GM19023 (cell line): Measurements from ENCODE around the gene SCAMP2.
A peak's percentile ranks its signal among the peaks of the same experiment; 100 is the strongest.
"Not testable (repeated sequence)": the region's sequence is repeated elsewhere in the genome, so short reads cannot be mapped to it uniquely, and the experiment has no call there.

Source experiments
- ATAC-seq: cut with Tn5 transposase; IDR thresholded peaks from one replicate; pipeline ENCODE4 v1.9.1; 2021; ENCODE audit warnings: mild to moderate bottlenecking, moderate library complexity; ENCODE audit not compliant: unreplicated experiment

SCAMP2 gene

GRCh38 chr15:74873036-74873755 is at the start of gene SCAMP2:
Gene SCAMP2 (minus strand): TSS chr15:74873365. CDS start chr15:74873255, 110 bp downstream.
- peak; percentile 76 for ATAC-seq

GRCh38 chr15:74920456-74920855 is 47.3 kb upstream of the SCAMP2 start:
- no peak for ATAC-seq

- no peak for ATAC-seq
Observed at GRCh38 chr15:74917676-74918075, 44.5 kb upstream of the SCAMP2 start.

GRCh38 chr15:74913799-74914198 is 40.6 kb upstream of the SCAMP2 start:
- not testable (repeated sequence) for ATAC-seq

GRCh38 chr15:74913041-74913440 is 39.9 kb upstream of the SCAMP2 start:
- ATAC-seq, result no peak

GRCh38 chr15:74908635-74909034 is 35.5 kb upstream of the SCAMP2 start:
- no peak for ATAC-seq

GRCh38 chr15:74907163-74907870 is 34.2 kb upstream of the SCAMP2 start:
- ATAC-seq, result no peak

- ATAC-seq, result peak; percentile 85
Observed at GRCh38 chr15:74906450-74907162, 33.4 kb upstream of the SCAMP2 start, which contains the start of gene FAM219B. Gene FAM219B (minus strand): TSS chr15:74906851. CDS start chr15:74906800, 51 bp downstream.

GRCh38 chr15:74906067-74906449 is 32.9 kb upstream of the SCAMP2 start:
- peak; percentile 24 for ATAC-seq

- no peak for ATAC-seq
Observed at GRCh38 chr15:74904190-74904805, 31.1 kb upstream of the SCAMP2 start.

- no peak for ATAC-seq
Observed at GRCh38 chr15:74903676-74904075, 30.5 kb upstream of the SCAMP2 start.

- no peak for ATAC-seq
Observed at GRCh38 chr15:74902295-74903075, 29.3 kb upstream of the SCAMP2 start.

GRCh38 chr15:74901612-74902063 is 28.5 kb upstream of the SCAMP2 start:
- ATAC-seq, result no peak

GRCh38 chr15:74897300-74897701 is 24.1 kb upstream of the SCAMP2 start:
- ATAC-seq, result no peak

GRCh38 chr15:74896316-74896715 is 23.2 kb upstream of the SCAMP2 start:
- no peak for ATAC-seq

- no peak for ATAC-seq
Observed at GRCh38 chr15:74895830-74896229, 22.7 kb upstream of the SCAMP2 start.

- ATAC-seq, result not testable (repeated sequence)
Observed at GRCh38 chr15:74894383-74894782, 21.2 kb upstream of the SCAMP2 start.

- no peak for ATAC-seq
Observed at GRCh38 chr15:74893627-74894026, 20.5 kb upstream of the SCAMP2 start.

- ATAC-seq, result no peak
Observed at GRCh38 chr15:74892931-74893330, 19.8 kb upstream of the SCAMP2 start.

GRCh38 chr15:74892313-74892712 is 19.1 kb upstream of the SCAMP2 start:
- ATAC-seq, result no peak
